A673 (cell line): ENCODE measurements around the gene EDDM13. TPM values are rescaled to one million over a fixed set of nuclear protein-coding genes. Genes with fewer than 3 reads are reported as not detected.

ENCODE experiments used
- BruUV-seq: library from RNA; stranded (reverse); fragments of 400-500 nt; replicated peaks from 2 replicates; lab custom pipeline; 2021; lab: Mats Ljungman, UMichigan
- CTCF ChIA-PET: fragments of 300-600 bp; sonication (Branson Sonifier 250); formaldehyde crosslinking; loops from one replicate; lab custom pipeline; 2022; ENCODE audit warnings: antibody characterized with exemption; lab: Charles Lee
- POLR2A ChIA-PET: fragments of 300-600 bp; sonication (Branson Sonifier 250); formaldehyde crosslinking; loops from one replicate; lab custom pipeline; 2022; ENCODE audit warnings: antibody characterized with exemption; ENCODE audit not compliant: low non-redundant PET; lab: Charles Lee
- DNase-seq: peaks from one replicate; pipeline ENCODE4 v3.0.0-alpha.2; 2015; ENCODE audit warnings: low spot score
- H3K27ac ChIP-seq: fragments of 200-600 bp; sonication (generic); 2 replicates; pipeline ENCODE4 v1.5.1; 2016; ENCODE audit warnings: mixed run types, low read depth, mild to moderate bottlenecking, mixed read lengths, antibody characterized with exemption, low read length; ENCODE audit not compliant: poor library complexity, severe bottlenecking
- H3K27me3 ChIP-seq: fragments of 200-600 bp; sonication (generic); replicated peaks from 2 replicates; pipeline ENCODE4 v1.6.1; 2017; ENCODE audit warnings: mixed run types, low read depth, mild to moderate bottlenecking, mixed read lengths, antibody characterized with exemption, low read length; ENCODE audit not compliant: insufficient read depth, poor library complexity
- H3K36me3 ChIP-seq: fragments of 200-600 bp; sonication (generic); 2 replicates; pipeline ENCODE4 v1.6.1; 2016; ENCODE audit warnings: mixed run types, mild to moderate bottlenecking, mixed read lengths, antibody characterized with exemption, low read length; ENCODE audit not compliant: insufficient read depth, poor library complexity, severe bottlenecking
- H3K4me1 ChIP-seq: fragments of 200-600 bp; sonication (generic); 2 replicates; pipeline ENCODE4 v1.6.1; 2017; ENCODE audit warnings: mixed run types, mild to moderate bottlenecking, mixed read lengths, antibody characterized with exemption, low read length; ENCODE audit not compliant: insufficient read depth, poor library complexity, severe bottlenecking
- H3K4me3 ChIP-seq: fragments of 200-600 bp; sonication (generic); 2 replicates; pipeline ENCODE4 v1.5.1; 2016; ENCODE audit warnings: low read depth, mixed run types, mild to moderate bottlenecking, mixed read lengths, low read length; ENCODE audit not compliant: poor library complexity, severe bottlenecking
- H3K9me3 ChIP-seq: fragments of 200-600 bp; sonication (generic); 2 replicates; pipeline ENCODE4 v1.6.1; 2016; ENCODE audit warnings: mixed run types, low read depth, mild to moderate bottlenecking, mixed read lengths, antibody characterized with exemption, low read length; ENCODE audit not compliant: poor library complexity, severe bottlenecking
- CTCF ChIP-seq: fragments of 300-800, 200-600 bp; sonication (generic); conservative IDR thresholded peaks from 2 replicates; pipeline ENCODE4 v1.5.1; 2017; ENCODE audit warnings: low read depth, mild to moderate bottlenecking, antibody characterized with exemption, low read length, moderate library complexity, mixed read lengths
- EZH2 ChIP-seq: fragments of 200-600 bp; sonication (generic); IDR thresholded peaks from 2 replicates; pipeline ENCODE4 v1.6.1; 2017; ENCODE audit warnings: borderline replicate concordance, low read depth, mild to moderate bottlenecking, mixed read lengths, antibody characterized with exemption, low read length; ENCODE audit not compliant: poor library complexity, severe bottlenecking
- intact Hi-C: fragments of 100-400 bp; cut with micrococcal nuclease; formaldehyde crosslinking; loops from one replicate; pipeline ENCODE4 v1.10.0; 2022; ENCODE audit not compliant: unreplicated experiment
- total RNA-seq: library from RNA; stranded (reverse); gene quantifications from 2 replicates; pipeline ENCODE4 v1.2.3, GENCODE V29; 2021

Gene EDDM13
- total RNA-seq, 1 experiment from 2014 or later = not detected

GRCh38 chr19:56321254-56321988 is 48.9 kb downstream of the EDDM13 start:
- no peak for TF ChIP-seq EZH2
- H3K27ac ChIP-seq = no peak overlapping the region
- POLR2A ChIA-PET = no interaction called here
- H3K4me1 ChIP-seq = no peaks in the 10 kb centered on the region
- CTCF ChIA-PET = interaction anchor here (0.8 kb wide), 1 partner anchor 12 kb away, joined by 3 read pairs; no protein-coding TSS in a partner anchor
- no peak overlapping the region for H3K4me3 ChIP-seq
- intact Hi-C loops = no loop called here
- H3K36me3 ChIP-seq = no peaks in the 10 kb centered on the region
- no peak for DNase-seq
- H3K27me3 ChIP-seq = no peaks in the 10 kb centered on the region
- H3K9me3 ChIP-seq = no peaks in the 10 kb centered on the region
- BruUV-seq = no TSS peak

GRCh38 chr19:56321989-56322440 is 49.5 kb downstream of the EDDM13 start:
- intact Hi-C loops = no loop called here
- Histone ChIP-seq H3K4me1 (no peaks in the 10 kb centered on the region), H3K36me3 (no peaks in the 10 kb centered on the region), H3K27ac (no peak overlapping the region), H3K4me3 (no peak overlapping the region), H3K27me3 (no peaks in the 10 kb centered on the region), H3K9me3 (no peaks in the 10 kb centered on the region)
- CTCF ChIA-PET = interaction anchor here (0.8 kb wide), 1 partner anchor 11 kb away, joined by 3 read pairs; no protein-coding TSS in a partner anchor
- TF ChIP-seq CTCF (no peak), EZH2 (no peak)
- no peak for DNase-seq
- POLR2A ChIA-PET = no interaction called here
- BruUV-seq = no TSS peak

GRCh38 chr19:56324436-56324835 is 51.9 kb downstream of the EDDM13 start:
- Histone ChIP-seq H3K4me1 (no peaks in the 10 kb centered on the region), H3K36me3 (no peaks in the 10 kb centered on the region), H3K27me3 (no peaks in the 10 kb centered on the region), H3K9me3 (no peaks in the 10 kb centered on the region), H3K27ac (no peak overlapping the region), H3K4me3 (no peak overlapping the region)
- no peak for TF ChIP-seq EZH2
- TF ChIP-seq CTCF = no peak
- intact Hi-C loops = no loop called here
- ChIA-PET POLR2A (no interaction called here), CTCF (no interaction called here)
- no TSS peak for BruUV-seq
- no peak for DNase-seq
